ENCODE measurements around the gene BRSK2.

BRSK2 gene

DNA sequence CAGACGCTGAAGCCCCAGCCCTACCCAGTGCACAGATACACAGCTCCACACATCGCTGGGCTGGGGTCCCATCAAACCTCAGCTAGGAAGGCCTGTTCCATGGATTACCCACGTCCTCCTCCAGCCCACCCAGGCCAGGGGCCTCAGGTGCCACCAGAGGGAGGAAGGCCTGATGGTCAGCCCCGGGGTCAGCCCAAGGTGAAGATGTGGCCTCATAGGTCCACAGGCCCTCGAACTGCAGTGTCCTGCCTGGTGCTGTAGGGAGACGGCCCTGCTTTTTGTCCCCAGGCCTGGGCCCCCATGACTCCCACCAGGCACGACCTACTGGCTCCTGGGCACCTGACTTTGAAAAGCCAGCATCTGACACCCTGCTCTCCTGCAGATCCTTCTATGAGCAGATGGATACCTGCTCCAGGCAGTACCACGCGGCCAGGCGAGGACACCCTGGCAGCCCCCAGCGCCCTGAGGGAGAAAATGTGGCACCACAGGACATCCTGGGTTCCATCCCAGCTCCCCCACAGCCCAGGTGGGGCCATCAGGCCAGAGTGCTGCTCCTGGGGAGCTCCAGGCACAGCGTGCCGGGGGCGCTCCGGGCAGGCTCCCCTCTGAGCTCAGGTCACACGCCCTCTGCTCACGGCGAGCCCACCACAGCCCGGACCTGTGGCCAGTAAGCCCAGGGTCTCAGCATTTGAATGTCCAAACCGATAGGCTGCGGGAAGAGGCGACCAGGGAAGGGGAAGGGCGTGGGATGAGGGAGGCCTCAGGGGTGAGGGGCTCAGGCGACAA lies 112.6 kb downstream of the BRSK2 start:
- Histone ChIP-seq H3K27ac (ENCODE audit: low read depth in 2 of 2, low read length in 2 of 2) (no peak overlapping the region), H3K9me3 (ENCODE audit: control insufficient read depth in 2 of 2, low read length in 2 of 2) (no peaks in the 10 kb centered on the region), H3K4me1 (ENCODE audit: control insufficient read depth in 2 of 2, insufficient read depth in 2 of 2, low read length in 2 of 2) (peaks cover 2 to 3% of the 10 kb centered on the region in 2 donors), H3K4me3 (ENCODE audit: low read length in 2 of 2) (no peak overlapping the region), H3K27me3 (ENCODE audit: control insufficient read depth in 2 of 2, insufficient read depth in 2 of 2, low read length in 2 of 2) (no peaks in the 10 kb centered on the region), H3K36me3 (ENCODE audit: control insufficient read depth in 2 of 2, insufficient read depth in 2 of 2, low read length in 2 of 2) (peaks cover 0 to 12% of the 10 kb centered on the region in 2 donors), H3K9ac (ENCODE audit: low read depth in 1 of 2, low read length in 2 of 2) (no peak overlapping the region)

DNA sequence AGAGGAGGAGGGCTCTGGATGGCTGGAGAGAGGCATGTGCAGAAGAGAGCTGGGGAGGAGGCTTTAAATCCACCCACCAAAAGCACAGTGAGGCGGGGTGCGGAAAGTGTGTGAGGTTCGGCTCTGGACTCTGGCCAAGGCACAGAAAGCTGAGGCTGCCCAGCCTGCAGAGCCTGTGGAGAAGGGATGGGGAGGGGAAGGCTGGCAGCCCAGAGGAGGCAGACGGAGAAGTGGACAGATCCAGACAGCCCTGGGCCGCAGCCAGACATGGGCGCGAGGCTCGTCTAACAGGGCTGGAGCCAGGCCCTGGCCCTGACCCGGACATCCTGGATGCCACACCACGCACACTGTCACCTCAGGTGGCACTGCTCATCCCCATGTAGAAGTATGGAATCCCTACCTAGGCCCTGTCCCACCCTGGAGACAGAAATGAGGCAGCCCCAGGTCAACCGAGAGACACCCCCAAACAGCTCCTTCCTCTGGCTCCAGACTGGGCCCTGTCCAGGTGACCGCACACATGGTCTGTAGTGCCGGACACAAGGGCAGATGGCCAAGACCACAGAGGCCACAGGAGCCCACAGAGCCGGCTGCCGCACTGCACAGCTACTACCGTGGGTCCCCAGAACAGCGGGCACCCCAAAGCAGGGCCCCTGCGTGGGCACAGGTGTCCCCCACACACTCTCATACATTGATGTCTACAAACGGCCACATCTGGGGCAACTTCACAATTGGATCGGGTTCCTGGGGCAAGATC lies 113.4 kb downstream of the BRSK2 start:
- H3K4me3 ChIP-seq (ENCODE audit: low read length in 2 of 2), result no peak overlapping the region
- H3K9me3 ChIP-seq (ENCODE audit: control insufficient read depth in 2 of 2, low read length in 2 of 2), result no peaks in the 10 kb centered on the region
- H3K36me3 ChIP-seq (ENCODE audit: control insufficient read depth in 2 of 2, insufficient read depth in 2 of 2, low read length in 2 of 2), result peaks cover 0 to 12% of the 10 kb centered on the region in 2 donors
- H3K9ac ChIP-seq (ENCODE audit: low read depth in 1 of 2, low read length in 2 of 2), result no peak overlapping the region
- peaks cover 2 to 6% of the 10 kb centered on the region in 2 donors for H3K4me1 ChIP-seq (ENCODE audit: control insufficient read depth in 2 of 2, insufficient read depth in 2 of 2, low read length in 2 of 2)
- H3K27me3 ChIP-seq (ENCODE audit: control insufficient read depth in 2 of 2, insufficient read depth in 2 of 2, low read length in 2 of 2), result no peaks in the 10 kb centered on the region
- no peak overlapping the region for H3K27ac ChIP-seq (ENCODE audit: low read depth in 2 of 2, low read length in 2 of 2)

DNA sequence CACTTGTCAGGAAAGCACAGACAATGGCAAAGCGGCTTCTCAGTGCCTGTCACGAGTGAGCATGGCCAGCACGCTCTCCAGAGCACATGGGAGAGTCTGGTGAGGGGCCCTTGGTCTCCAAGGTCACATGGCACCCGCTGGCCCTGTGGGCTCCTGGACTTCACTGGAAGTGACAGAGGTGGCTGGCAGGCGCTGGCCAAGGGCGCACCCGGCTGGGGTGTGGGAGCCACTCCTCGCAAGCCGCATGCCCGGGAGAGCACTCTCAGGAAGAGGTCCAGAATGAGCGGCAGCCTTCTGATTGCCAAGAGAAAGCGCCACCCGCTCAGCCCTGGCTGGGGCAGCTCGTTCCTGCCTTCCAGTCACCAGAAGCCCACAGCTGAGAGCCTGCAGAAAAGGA lies 114.0 kb downstream of the BRSK2 start:
- Histone ChIP-seq H3K4me3 (ENCODE audit: low read length in 2 of 2) (no peak overlapping the region), H3K27ac (ENCODE audit: low read depth in 2 of 2, low read length in 2 of 2) (no peak overlapping the region), H3K4me1 (ENCODE audit: control insufficient read depth in 2 of 2, insufficient read depth in 2 of 2, low read length in 2 of 2) (peaks cover 2 to 6% of the 10 kb centered on the region in 2 donors), H3K36me3 (ENCODE audit: control insufficient read depth in 2 of 2, insufficient read depth in 2 of 2, low read length in 2 of 2) (peaks cover 0 to 12% of the 10 kb centered on the region in 2 donors), H3K27me3 (ENCODE audit: control insufficient read depth in 2 of 2, insufficient read depth in 2 of 2, low read length in 2 of 2) (no peaks in the 10 kb centered on the region), H3K9ac (ENCODE audit: low read depth in 1 of 2, low read length in 2 of 2) (no peak overlapping the region), H3K9me3 (ENCODE audit: control insufficient read depth in 2 of 2, low read length in 2 of 2) (no peaks in the 10 kb centered on the region)

DNA sequence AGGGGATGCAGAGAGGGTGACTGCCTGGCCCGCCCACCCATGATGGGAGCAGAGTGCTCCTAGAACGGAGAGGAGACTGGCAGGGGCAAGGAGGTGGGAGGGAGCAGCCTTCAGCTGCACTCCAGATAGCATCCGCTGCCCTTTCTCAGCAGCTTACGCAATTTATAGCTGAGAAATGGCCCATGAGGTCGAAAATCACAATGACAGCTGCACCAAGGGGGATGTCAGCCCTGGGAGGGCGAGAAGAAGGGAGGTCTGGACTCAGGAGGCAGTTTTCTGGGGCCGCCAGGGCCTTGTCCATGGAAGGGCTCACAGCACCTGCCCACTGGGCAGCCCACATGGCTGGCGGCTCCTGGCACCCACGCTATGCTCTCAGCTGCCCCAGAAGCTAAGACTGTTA lies 114.4 kb downstream of the BRSK2 start:
- no peaks in the 10 kb centered on the region for H3K9me3 ChIP-seq (ENCODE audit: control insufficient read depth in 2 of 2, low read length in 2 of 2)
- no peaks in the 10 kb centered on the region for H3K27me3 ChIP-seq (ENCODE audit: control insufficient read depth in 2 of 2, insufficient read depth in 2 of 2, low read length in 2 of 2)
- no peak overlapping the region for H3K9ac ChIP-seq (ENCODE audit: low read depth in 1 of 2, low read length in 2 of 2)
- H3K4me3 ChIP-seq (ENCODE audit: low read length in 2 of 2), result no peak overlapping the region
- peaks cover 0 to 10% of the 10 kb centered on the region in 2 donors for H3K36me3 ChIP-seq (ENCODE audit: control insufficient read depth in 2 of 2, insufficient read depth in 2 of 2, low read length in 2 of 2)
- H3K27ac ChIP-seq (ENCODE audit: low read depth in 2 of 2, low read length in 2 of 2), result no peak overlapping the region
- peaks cover 2 to 6% of the 10 kb centered on the region in 2 donors for H3K4me1 ChIP-seq (ENCODE audit: control insufficient read depth in 2 of 2, insufficient read depth in 2 of 2, low read length in 2 of 2)

DNA sequence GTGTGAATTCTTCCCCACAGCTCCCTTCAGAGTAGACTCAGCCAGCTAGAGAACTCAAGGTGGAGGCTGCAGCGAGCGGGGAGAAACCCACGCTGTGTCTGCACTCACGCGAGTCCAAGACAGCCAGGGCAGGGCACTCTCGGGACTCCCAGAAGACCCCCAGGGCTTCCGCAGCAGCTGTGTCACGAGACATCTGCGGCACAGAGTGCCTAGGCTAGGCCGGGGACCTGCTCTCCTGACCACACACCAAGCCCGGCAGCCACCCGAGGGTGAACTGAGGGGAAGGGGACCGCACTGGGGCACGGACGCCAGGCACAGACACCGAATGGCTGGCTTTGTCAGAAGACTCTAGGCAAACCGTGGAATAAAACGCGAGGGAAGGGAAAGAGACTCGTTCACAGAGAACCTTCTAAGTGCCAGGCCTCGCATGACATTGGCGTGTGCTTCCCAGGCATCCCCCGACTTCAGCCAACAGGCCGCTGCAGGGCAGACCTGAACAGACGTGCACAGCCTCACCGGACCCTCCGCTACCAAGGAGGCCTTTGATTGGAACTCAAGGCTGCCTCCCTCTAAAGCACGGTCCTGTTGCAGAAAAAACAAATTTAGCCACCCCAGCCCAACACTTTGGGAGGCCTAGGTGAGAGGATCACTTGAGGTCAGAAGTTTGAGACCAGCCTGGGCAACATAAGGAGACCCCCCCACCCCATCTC lies 115.0 kb downstream of the BRSK2 start:
- H3K27me3 ChIP-seq (ENCODE audit: control insufficient read depth in 2 of 2, insufficient read depth in 2 of 2, low read length in 2 of 2), result no peaks in the 10 kb centered on the region
- no peaks in the 10 kb centered on the region for H3K9me3 ChIP-seq (ENCODE audit: control insufficient read depth in 2 of 2, low read length in 2 of 2)
- H3K9ac ChIP-seq (ENCODE audit: low read depth in 1 of 2, low read length in 2 of 2), result no peak overlapping the region
- peaks cover 2 to 6% of the 10 kb centered on the region in 2 donors for H3K4me1 ChIP-seq (ENCODE audit: control insufficient read depth in 2 of 2, insufficient read depth in 2 of 2, low read length in 2 of 2)
- H3K4me3 ChIP-seq (ENCODE audit: low read length in 2 of 2), result no peak overlapping the region
- H3K36me3 ChIP-seq (ENCODE audit: control insufficient read depth in 2 of 2, insufficient read depth in 2 of 2, low read length in 2 of 2), result peaks cover 0 to 4% of the 10 kb centered on the region in 2 donors
- H3K27ac ChIP-seq (ENCODE audit: low read depth in 2 of 2, low read length in 2 of 2), result no peak overlapping the region

DNA sequence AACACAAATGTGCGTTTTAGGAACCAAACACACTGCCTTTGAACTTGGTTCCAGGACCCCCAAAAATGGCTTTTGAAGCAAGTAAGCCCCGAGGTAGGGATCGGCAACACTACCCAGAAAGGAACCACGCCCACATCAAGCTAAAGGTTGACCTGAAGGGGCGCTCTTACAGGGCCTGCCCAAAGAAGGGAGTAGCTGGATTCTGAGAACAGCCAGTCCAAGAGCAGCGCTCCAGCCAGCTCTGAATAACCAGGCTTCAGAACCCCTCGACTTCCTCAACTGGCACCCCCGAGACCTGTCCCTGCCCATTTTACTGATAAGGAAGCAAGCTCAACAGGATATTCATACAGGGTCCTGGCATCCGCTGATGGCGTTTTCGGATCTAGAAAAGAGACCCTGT lies 115.7 kb downstream of the BRSK2 start:
- H3K4me3 ChIP-seq (ENCODE audit: low read length in 2 of 2), result no peak overlapping the region
- no peak overlapping the region for H3K27ac ChIP-seq (ENCODE audit: low read depth in 2 of 2, low read length in 2 of 2)
- no peaks in the 10 kb centered on the region for H3K27me3 ChIP-seq (ENCODE audit: control insufficient read depth in 2 of 2, insufficient read depth in 2 of 2, low read length in 2 of 2)
- H3K4me1 ChIP-seq (ENCODE audit: control insufficient read depth in 2 of 2, insufficient read depth in 2 of 2, low read length in 2 of 2), result peaks cover 2 to 6% of the 10 kb centered on the region in 2 donors
- H3K9me3 ChIP-seq (ENCODE audit: control insufficient read depth in 2 of 2, low read length in 2 of 2), result no peaks in the 10 kb centered on the region
- H3K9ac ChIP-seq (ENCODE audit: low read depth in 1 of 2, low read length in 2 of 2), result no peak overlapping the region
- H3K36me3 ChIP-seq (ENCODE audit: control insufficient read depth in 2 of 2, insufficient read depth in 2 of 2, low read length in 2 of 2), result no peaks in the 10 kb centered on the region

DNA sequence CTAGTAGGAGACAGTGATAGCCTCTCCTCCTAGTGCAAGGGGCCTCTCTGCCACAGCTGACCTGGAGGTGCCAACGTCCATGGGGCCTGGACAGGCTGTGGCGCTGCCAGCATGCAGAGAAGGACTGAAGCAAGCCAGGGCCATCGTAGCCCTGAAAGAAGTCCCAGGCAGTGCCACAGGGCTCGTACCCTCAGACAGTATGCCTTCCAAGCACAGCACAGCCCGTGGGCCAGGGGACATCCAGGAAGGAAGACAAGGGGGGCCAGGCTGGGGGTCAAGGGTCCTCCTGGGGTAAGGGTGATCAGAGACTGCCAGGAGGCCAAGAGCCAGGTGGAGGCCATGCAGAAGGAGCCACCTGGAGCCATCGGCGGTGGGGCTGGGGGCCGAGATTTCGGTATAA lies 117.2 kb downstream of the BRSK2 start:
- Histone ChIP-seq H3K4me3 (ENCODE audit: low read length in 2 of 2) (no peak overlapping the region), H3K36me3 (ENCODE audit: control insufficient read depth in 2 of 2, insufficient read depth in 2 of 2, low read length in 2 of 2) (no peaks in the 10 kb centered on the region), H3K27ac (ENCODE audit: low read depth in 2 of 2, low read length in 2 of 2) (no peak overlapping the region), H3K4me1 (ENCODE audit: control insufficient read depth in 2 of 2, insufficient read depth in 2 of 2, low read length in 2 of 2) (peaks cover 2 to 6% of the 10 kb centered on the region in 2 donors), H3K9me3 (ENCODE audit: control insufficient read depth in 2 of 2, low read length in 2 of 2) (no peaks in the 10 kb centered on the region), H3K27me3 (ENCODE audit: control insufficient read depth in 2 of 2, insufficient read depth in 2 of 2, low read length in 2 of 2) (no peaks in the 10 kb centered on the region), H3K9ac (ENCODE audit: low read depth in 1 of 2, low read length in 2 of 2) (no peak overlapping the region)

DNA sequence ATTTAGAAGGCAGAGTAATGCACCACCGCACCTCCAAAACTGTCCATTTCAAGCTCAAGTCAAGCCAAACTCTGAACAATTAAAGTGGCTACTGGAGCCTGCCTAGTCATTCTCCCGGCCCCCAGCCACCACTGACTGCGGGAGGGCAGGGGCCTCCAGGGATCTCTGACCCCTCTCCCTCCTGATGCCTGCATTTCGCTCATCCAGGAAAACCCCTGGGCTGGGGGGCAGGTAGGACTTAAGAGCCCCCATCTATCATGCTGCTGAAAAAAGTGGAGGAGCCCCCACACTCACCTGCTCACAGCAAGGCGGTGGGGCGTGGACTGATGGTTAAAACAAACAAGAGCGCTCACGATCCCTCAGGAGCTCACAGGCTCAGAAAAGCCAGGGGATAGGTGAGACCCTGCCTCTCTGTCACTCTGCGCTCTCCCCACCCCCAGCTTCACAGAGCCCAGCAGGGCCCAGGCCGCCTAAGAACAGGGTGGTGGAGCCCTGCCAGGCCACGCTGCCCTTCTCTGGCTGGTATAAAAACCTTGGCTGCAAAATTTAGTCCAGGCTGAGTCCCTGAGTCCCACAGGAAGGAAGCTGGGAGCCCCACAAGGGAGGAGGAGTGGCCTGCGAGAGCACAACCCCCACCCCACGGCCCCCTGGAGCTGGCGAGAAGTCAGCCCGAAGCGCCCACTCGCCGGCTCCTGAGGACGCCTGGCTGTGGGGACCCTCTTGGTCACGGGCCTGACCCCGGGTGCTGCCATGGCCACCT lies 117.8 kb downstream of the BRSK2 start:
- H3K36me3 ChIP-seq (ENCODE audit: control insufficient read depth in 2 of 2, insufficient read depth in 2 of 2, low read length in 2 of 2), result no peaks in the 10 kb centered on the region
- H3K27me3 ChIP-seq (ENCODE audit: control insufficient read depth in 2 of 2, insufficient read depth in 2 of 2, low read length in 2 of 2), result no peaks in the 10 kb centered on the region
- H3K4me1 ChIP-seq (ENCODE audit: control insufficient read depth in 2 of 2, insufficient read depth in 2 of 2, low read length in 2 of 2), result peaks cover 2 to 6% of the 10 kb centered on the region in 2 donors
- H3K9ac ChIP-seq (ENCODE audit: low read depth in 1 of 2, low read length in 2 of 2), result no peak overlapping the region
- no peaks in the 10 kb centered on the region for H3K9me3 ChIP-seq (ENCODE audit: control insufficient read depth in 2 of 2, low read length in 2 of 2)
- H3K27ac ChIP-seq (ENCODE audit: low read depth in 2 of 2, low read length in 2 of 2), result no peak overlapping the region
- H3K4me3 ChIP-seq (ENCODE audit: low read length in 2 of 2), result no peak overlapping the region

DNA sequence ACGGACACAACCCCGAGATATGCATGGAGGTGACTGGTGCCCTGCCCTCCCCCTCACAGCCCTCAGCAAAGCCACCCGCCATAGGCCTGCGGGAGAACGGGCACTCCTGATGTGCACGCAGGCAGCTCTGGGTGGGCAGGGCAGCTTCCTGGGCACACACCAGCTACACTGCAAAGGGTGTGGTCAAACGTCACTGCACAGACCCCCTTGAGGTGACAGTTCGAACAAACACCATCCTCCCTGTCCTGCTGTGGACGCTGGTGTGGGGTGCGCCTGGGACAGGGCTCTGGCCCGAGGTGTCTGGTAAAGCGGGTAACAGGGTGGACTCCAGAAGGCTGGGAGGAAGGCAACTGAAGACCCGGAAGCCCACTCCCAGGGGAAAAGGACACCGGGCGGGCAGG lies 118.8 kb downstream of the BRSK2 start:
- Histone ChIP-seq H3K27ac (ENCODE audit: low read depth in 2 of 2, low read length in 2 of 2) (no peak overlapping the region), H3K9me3 (ENCODE audit: control insufficient read depth in 2 of 2, low read length in 2 of 2) (no peaks in the 10 kb centered on the region), H3K9ac (ENCODE audit: low read depth in 1 of 2, low read length in 2 of 2) (no peak overlapping the region), H3K4me1 (ENCODE audit: control insufficient read depth in 2 of 2, insufficient read depth in 2 of 2, low read length in 2 of 2) (peaks cover 2 to 3% of the 10 kb centered on the region in 2 donors), H3K36me3 (ENCODE audit: control insufficient read depth in 2 of 2, insufficient read depth in 2 of 2, low read length in 2 of 2) (no peaks in the 10 kb centered on the region), H3K4me3 (ENCODE audit: low read length in 2 of 2) (no peak overlapping the region), H3K27me3 (ENCODE audit: control insufficient read depth in 2 of 2, insufficient read depth in 2 of 2, low read length in 2 of 2) (no peaks in the 10 kb centered on the region)
